Urothelium cell line (cell line): ENCODE results near the gene BAIAP2L2.
"Not testable (repeated sequence)": the region's sequence is repeated elsewhere in the genome, so short reads cannot be mapped to it uniquely, and the experiment has no call there.

Experiments
- DNase-seq: peaks from one replicate; pipeline ENCODE4 v3.0.0; 2011; ENCODE audit warnings: low spot score, mixed read lengths
- FAIRE-seq: peaks from 2 replicates; lab custom pipeline; 2011; peaks lifted over from hg19 to GRCh38; lab: Jason Lieb, UNC

Gene BAIAP2L2

GRCh38 chr22:38082986-38083710 lies 27.3 kb downstream of the BAIAP2L2 start:
- FAIRE-seq, result no peak

GRCh38 chr22:38081941-38082828 lies 28.3 kb downstream of the BAIAP2L2 start:
- DNase-seq (no peak), FAIRE-seq (no peak)

More at GRCh38 chr22:38082986-38083710, 27.3 kb downstream of the BAIAP2L2 start:
- no peak for DNase-seq

GRCh38 chr22:38081636-38081940 lies 28.9 kb downstream of the BAIAP2L2 start:
- no peak for FAIRE-seq
- no peak for DNase-seq

- FAIRE-seq, result no peak
- DNase-seq, result no peak
Observed at GRCh38 chr22:38080850-38081635, 29.4 kb downstream of the BAIAP2L2 start.

- FAIRE-seq (no peak), DNase-seq (no peak)
Observed at GRCh38 chr22:38080474-38080849, 30.0 kb downstream of the BAIAP2L2 start.

- DNase-seq, result no peak
- no peak for FAIRE-seq
Observed at GRCh38 chr22:38079804-38080203, 30.7 kb downstream of the BAIAP2L2 start.

GRCh38 chr22:38079208-38079607 lies 31.3 kb downstream of the BAIAP2L2 start:
- not testable (repeated sequence) for DNase-seq, FAIRE-seq

- FAIRE-seq, result no peak
- no peak for DNase-seq
Observed at GRCh38 chr22:38078046-38078840, 32.2 kb downstream of the BAIAP2L2 start.

GRCh38 chr22:38077595-38077994 lies 32.9 kb downstream of the BAIAP2L2 start:
- DNase-seq, result no peak
- FAIRE-seq, result no peak

- FAIRE-seq (peak; percentile 23), DNase-seq (no peak)
Observed at GRCh38 chr22:38077096-38077495, 33.4 kb downstream of the BAIAP2L2 start.

- DNase-seq (no peak), FAIRE-seq (no peak)
Observed at GRCh38 chr22:38075961-38076360, 34.5 kb downstream of the BAIAP2L2 start.

GRCh38 chr22:38075105-38075825 lies 35.2 kb downstream of the BAIAP2L2 start:
- FAIRE-seq, result no peak
- no peak for DNase-seq

GRCh38 chr22:38074181-38075104 lies 36.0 kb downstream of the BAIAP2L2 start:
- DNase-seq (no peak), FAIRE-seq (no peak)

GRCh38 chr22:38073150-38074130 lies 37.0 kb downstream of the BAIAP2L2 start:
- no peak for DNase-seq

GRCh38 chr22:38072322-38073149 lies 37.9 kb downstream of the BAIAP2L2 start:
- FAIRE-seq (peak; percentile 61), DNase-seq (no peak)

More at GRCh38 chr22:38073150-38074130, 37.0 kb downstream of the BAIAP2L2 start:
- FAIRE-seq, result no peak

GRCh38 chr22:38071421-38072321 lies 38.8 kb downstream of the BAIAP2L2 start:
- FAIRE-seq (no peak), DNase-seq (no peak)
